ENCODE data around the gene C19orf33.

The C19orf33 gene

DNA sequence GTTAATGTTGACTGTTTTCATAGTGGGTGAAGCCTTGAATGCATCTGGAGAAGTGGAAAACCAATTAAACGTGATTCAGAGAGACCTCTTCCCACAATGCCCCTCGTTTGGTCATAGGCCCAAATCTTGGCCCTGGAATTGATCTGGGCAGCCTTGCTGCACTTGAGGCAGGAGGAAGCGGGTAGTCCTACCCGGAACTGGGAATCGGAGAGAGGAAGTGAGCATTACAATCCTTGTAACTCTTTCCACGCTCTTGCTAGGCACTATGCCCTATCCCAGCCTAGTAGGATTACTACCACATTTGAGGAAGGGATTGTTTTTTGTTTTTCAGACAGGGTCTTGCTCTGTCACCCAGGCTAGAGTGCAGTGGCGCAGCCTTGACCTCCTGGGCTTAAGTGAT is 19.2 kb downstream of the C19orf33 start:
- no peak overlapping the region for H3K4me3 ChIP-seq (replicated peaks; ENCODE audit: low read depth, low read length)
- DNase-seq (ENCODE audit: extremely low read depth, low read depth) = no peak
- TF ChIP-seq, protein P1, sequence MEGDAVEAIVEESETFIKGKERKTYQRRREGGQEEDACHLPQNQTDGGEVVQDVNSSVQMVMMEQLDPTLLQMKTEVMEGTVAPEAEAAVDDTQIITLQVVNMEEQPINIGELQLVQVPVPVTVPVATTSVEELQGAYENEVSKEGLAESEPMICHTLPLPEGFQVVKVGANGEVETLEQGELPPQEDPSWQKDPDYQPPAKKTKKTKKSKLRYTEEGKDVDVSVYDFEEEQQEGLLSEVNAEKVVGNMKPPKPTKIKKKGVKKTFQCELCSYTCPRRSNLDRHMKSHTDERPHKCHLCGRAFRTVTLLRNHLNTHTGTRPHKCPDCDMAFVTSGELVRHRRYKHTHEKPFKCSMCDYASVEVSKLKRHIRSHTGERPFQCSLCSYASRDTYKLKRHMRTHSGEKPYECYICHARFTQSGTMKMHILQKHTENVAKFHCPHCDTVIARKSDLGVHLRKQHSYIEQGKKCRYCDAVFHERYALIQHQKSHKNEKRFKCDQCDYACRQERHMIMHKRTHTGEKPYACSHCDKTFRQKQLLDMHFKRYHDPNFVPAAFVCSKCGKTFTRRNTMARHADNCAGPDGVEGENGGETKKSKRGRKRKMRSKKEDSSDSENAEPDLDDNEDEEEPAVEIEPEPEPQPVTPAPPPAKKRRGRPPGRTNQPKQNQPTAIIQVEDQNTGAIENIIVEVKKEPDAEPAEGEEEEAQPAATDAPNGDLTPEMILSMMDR (IDR thresholded peaks at IDR 0.05; ENCODE audit: low read depth, low read length, missing control alignments) = no peak

DNA sequence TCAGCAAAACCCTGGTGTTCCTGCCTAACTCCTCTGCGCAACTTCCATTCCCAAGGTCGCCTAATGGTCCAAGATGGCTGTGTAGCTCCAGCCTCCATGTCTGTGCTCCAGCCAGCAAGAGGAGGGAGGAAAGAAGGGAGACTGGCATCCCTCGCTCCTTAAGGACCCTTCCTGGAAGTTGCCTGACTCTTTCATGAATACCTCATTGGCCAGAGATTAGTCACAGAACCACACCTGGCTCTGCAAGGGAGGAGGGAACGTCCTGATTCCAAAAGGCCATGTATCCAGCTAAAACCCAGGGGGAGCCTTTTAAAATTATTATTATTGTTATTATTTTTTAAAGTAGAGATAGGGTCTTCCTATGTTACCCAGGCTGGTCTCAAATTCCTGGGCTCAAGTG is 20.4 kb downstream of the C19orf33 start:
- DNase-seq (ENCODE audit: extremely low read depth, low read depth) = no peak
- H3K4me3 ChIP-seq (replicated peaks; ENCODE audit: low read depth, low read length) = no peak overlapping the region
- TF ChIP-seq, protein P1 (IDR thresholded peaks at IDR 0.05; ENCODE audit: low read depth, low read length, missing control alignments) = no peak

DNA sequence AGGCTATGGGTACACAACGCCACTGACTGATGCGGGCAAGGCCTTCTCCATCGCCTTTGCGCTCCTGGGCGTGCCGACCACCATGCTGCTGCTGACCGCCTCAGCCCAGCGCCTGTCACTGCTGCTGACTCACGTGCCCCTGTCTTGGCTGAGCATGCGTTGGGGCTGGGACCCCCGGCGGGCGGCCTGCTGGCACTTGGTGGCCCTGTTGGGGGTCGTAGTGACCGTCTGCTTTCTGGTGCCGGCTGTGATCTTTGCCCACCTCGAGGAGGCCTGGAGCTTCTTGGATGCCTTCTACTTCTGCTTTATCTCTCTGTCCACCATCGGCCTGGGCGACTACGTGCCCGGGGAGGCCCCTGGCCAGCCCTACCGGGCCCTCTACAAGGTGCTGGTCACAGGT is 22.5 kb downstream of the C19orf33 start:
- no peak overlapping the region for H3K4me3 ChIP-seq (replicated peaks; ENCODE audit: low read depth, low read length)
- TF ChIP-seq, protein P1 (IDR thresholded peaks at IDR 0.05; ENCODE audit: low read depth, low read length, missing control alignments) = no peak
- no peak for DNase-seq (ENCODE audit: extremely low read depth, low read depth)

DNA sequence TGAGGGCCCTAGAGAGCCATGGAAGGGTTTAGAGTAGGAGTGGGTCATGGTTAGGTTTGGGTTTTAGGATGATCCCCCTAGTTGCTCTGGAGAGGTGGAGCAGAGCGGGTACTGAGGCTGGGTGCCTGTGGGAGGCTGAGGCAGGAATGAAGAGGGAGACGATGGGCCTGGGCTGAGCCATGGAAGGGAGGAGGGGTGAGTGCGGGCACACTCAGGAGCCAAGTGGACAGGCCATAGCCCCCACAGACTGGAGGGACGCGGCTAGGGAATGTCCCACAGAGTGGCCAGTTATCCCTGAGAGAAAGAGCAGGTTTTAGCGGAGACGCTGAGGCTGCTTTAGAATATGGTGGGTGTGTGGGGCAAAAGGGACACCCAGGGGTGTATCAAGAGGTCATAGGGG is 25.6 kb downstream of the C19orf33 start:
- no peak overlapping the region for H3K4me3 ChIP-seq (replicated peaks; ENCODE audit: low read depth, low read length)
- no peak for DNase-seq (ENCODE audit: extremely low read depth, low read depth)
- TF ChIP-seq, protein P1 (IDR thresholded peaks at IDR 0.05; ENCODE audit: low read depth, low read length, missing control alignments) = no peak

DNA sequence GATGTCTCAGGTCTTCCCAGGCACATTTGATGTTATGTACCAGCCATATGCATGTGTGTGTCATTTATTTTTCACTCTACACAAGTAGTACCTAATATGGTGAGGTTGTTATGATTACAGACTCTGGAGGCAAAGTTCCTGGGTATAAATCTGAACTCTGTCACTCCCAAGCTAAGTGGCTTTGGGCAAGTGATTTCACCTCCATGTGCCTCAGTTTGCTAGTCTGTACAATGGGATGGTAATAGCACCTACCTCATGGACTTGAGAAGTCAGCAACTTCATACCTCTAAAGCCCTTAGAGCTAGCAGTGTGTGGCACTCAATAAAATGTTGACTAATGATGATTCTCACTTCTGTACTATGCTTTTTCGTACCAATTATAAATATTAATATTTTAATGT is 27.7 kb downstream of the C19orf33 start:
- no peak overlapping the region for H3K4me3 ChIP-seq (replicated peaks; ENCODE audit: low read depth, low read length)
- TF ChIP-seq, protein P1 (IDR thresholded peaks at IDR 0.05; ENCODE audit: low read depth, low read length, missing control alignments) = no peak
- DNase-seq (ENCODE audit: extremely low read depth, low read depth) = no peak

DNA sequence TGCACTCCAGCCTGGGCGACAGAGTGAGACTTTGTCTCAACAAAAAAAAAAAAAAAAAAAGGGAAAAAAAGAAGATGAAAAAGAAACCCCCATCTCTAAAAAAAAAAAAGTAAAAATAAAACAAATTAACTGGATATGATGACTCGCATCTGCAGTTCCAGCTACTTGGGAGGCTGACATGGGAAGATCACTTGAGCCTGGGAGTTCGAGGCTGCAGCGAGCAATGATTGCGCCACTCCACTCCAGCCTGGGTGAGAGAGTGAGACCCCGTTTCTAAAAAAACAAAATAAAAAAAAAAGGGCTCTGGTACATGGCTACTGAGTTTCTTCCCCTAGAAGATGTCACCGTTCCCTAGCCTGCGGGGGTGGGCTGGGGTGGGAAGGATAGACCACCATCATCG is 29.2 kb downstream of the C19orf33 start:
- DNase-seq (ENCODE audit: extremely low read depth, low read depth) = no peak
- TF ChIP-seq, protein P1 (IDR thresholded peaks at IDR 0.05; ENCODE audit: low read depth, low read length, missing control alignments) = no peak
- no peak overlapping the region for H3K4me3 ChIP-seq (replicated peaks; ENCODE audit: low read depth, low read length)

DNA sequence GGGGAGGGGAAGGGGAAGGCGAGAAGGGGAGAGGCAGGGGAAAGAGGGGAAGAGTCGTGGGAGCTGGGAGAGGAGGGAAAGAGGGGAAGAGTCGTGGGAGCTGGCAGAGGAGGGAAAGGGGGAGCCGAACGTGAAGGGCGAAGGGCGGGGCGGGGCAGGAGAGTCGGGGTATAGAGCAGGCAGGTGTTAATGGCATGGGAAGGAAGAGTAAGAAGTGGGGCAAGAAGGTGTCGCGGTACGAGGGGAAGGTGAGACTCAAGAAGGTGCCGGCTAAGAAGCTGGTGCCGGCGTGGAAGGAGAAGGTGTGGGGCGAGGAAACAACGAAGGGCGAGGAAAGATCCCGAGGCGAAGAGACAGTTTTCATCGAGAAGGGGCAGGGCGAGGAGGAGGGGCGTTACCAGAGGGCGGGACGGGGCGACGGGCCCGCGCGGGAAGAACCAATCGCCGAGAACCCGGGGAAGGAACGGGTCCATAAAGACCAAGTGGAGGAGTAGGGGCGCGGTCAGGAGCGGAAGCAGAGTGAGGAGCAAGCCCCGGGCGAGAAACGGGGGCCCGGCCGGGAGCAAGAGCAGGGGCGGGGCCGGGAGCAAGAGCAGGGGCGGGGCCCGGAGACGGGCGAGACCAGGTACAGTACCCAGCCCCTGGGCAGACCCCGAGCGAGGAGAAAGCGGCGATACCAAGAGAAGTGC is 32.0 kb downstream of the C19orf33 start:
- H3K4me3 ChIP-seq (replicated peaks; ENCODE audit: low read depth, low read length) = peak overlapping the region; percentile 71
- peak; percentile 78 for DNase-seq (ENCODE audit: extremely low read depth, low read depth)
- TF ChIP-seq, protein P1 (IDR thresholded peaks at IDR 0.05; ENCODE audit: low read depth, low read length, missing control alignments) = no peak
